ENCODE measurements around the gene TRIM67. TPM values are rescaled to one million over a fixed set of nuclear protein-coding genes. Genes with fewer than 3 reads are reported as not detected.

TRIM67 gene
- total and polyA plus RNA-seq, 12 donors, result 0.06 to 1.5 (median 0.31) TPM

DNA sequence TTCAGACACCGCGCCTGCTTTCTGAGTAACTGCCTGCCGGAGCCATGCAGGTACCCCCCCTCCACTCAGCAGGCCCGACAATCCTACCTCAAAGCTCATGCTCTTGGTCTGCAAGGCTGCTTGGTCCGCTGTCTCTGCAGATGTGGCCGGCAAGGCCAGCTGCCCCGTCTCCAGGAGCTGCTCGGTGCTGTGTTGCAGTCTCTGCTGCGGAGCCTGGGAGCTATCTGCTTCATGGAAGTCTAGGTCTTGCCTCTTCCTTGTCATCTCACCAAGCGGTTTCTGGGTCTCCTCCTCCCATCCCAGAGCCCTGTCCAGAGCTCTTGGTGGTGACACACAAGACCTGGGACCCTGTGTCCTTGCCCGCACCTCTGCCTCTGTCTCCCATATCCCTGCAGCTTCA is 55.2 kb downstream of the TRIM67 start:
- H3K4me1 ChIP-seq (replicated peaks in 1 of 2), result no peaks in the 10 kb centered on the region

DNA sequence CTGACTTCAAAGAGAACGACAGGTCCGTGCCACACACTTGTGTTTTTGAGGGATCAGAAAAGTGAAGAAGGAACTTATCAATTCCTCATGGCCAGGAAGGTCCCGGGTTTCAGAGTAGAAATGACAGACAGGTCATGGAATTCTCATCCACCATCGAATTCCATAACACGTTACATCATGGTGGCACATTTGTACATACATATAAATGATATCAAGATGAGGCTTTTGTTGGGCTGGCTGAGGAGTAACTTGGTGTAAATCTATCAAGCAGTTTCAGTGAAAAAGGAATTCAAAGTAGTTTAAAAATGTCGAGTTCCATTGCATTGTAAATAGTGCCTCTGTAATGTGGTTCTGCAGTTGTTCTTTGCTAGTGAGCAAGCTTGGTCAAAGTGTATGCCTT is 56.2 kb downstream of the TRIM67 start:
- no peak overlapping the region for H3K27ac ChIP-seq
- H3K36me3 ChIP-seq (replicated peaks in 1 of 2), result no peaks in the 10 kb centered on the region
- DNase-seq, result no peak
- no peaks in the 10 kb centered on the region for H3K4me1 ChIP-seq (replicated peaks in 1 of 2)
- TF ChIP-seq, protein P1, sequence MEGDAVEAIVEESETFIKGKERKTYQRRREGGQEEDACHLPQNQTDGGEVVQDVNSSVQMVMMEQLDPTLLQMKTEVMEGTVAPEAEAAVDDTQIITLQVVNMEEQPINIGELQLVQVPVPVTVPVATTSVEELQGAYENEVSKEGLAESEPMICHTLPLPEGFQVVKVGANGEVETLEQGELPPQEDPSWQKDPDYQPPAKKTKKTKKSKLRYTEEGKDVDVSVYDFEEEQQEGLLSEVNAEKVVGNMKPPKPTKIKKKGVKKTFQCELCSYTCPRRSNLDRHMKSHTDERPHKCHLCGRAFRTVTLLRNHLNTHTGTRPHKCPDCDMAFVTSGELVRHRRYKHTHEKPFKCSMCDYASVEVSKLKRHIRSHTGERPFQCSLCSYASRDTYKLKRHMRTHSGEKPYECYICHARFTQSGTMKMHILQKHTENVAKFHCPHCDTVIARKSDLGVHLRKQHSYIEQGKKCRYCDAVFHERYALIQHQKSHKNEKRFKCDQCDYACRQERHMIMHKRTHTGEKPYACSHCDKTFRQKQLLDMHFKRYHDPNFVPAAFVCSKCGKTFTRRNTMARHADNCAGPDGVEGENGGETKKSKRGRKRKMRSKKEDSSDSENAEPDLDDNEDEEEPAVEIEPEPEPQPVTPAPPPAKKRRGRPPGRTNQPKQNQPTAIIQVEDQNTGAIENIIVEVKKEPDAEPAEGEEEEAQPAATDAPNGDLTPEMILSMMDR (IDR thresholded peaks at IDR 0.05), result no peak
- TF ChIP-seq POLR2A (IDR thresholded peaks at IDR 0.05), result no peak
- no peaks in the 10 kb centered on the region for H3K9me3 ChIP-seq (replicated peaks in 1 of 3)
- intact Hi-C loops (cut with DNase I), result loop anchor here (10.0 kb wide), 3 partner anchors 123 to 423 kb away; no protein-coding TSS in a partner anchor
- H3K27me3 ChIP-seq, result no peaks in the 10 kb centered on the region
- no peak overlapping the region for H3K4me3 ChIP-seq
- 63 to 78% (median 71%) methylated on average over 6 of the region's 6 CpGs for WGBS, 4 donors

More for the DNA sequence above, 55.2 kb downstream of the TRIM67 start:
- Histone ChIP-seq H3K4me3 (no peak overlapping the region), H3K36me3 (replicated peaks in 1 of 2) (no peaks in the 10 kb centered on the region), H3K9me3 (replicated peaks in 1 of 3) (no peaks in the 10 kb centered on the region), H3K27me3 (no peaks in the 10 kb centered on the region), H3K27ac (no peak overlapping the region)
- intact Hi-C loops (cut with DNase I), result loop anchor here (10.0 kb wide), 3 partner anchors 122 to 422 kb away; no protein-coding TSS in a partner anchor
- 83 to 91% (median 86%) methylated on average over 11 of the region's 11 CpGs for WGBS, 4 donors
- no peak for DNase-seq
- TF ChIP-seq, protein P1 (IDR thresholded peaks at IDR 0.05), result no peak
- TF ChIP-seq POLR2A (IDR thresholded peaks at IDR 0.05), result no peak

DNA sequence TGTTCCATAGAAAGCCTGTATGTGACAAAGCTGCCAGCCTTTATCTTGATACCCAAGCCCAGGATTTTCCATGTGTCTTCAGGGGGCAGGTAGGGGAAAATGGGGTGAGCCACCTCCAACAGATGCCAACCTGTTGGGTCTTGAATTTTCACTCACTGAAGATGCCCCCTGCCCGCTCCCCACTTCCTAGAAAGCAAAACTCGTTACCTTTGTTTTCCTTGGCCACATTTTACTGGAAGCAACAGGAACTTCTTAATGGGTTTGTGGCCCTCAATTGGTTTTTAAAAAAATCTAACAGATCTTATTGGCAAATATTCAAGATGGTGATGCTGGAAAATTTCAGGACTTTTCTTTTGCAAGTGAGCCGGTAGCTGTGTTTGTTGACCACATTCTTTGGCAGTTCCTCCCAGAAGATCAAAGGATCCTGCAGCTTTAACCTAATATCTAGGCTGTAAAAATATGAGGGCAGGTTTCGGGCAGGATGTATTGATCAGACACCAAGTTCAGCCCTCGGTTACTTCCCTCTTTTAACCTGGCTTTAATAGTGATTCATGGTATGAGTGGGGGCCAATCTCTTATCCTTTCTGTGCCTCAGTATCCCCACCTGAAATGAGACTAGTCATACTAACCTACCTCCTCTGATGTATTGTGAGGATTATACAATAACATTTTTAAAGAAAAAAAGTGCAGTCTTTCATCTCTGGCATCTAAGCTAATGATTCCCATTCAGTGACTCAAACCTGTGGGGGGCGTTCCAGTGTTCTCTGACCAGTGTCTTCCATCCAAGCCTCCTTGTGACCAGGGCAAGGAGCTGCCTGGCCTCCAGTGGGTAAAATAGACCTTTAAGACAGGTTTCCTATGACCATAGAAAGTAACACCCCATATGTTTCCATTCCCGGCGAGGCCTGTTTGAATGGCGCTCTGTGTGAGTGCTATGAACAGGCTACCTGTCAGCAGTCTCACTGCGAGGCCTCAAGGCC is 57.9 kb downstream of the TRIM67 start:
- Histone ChIP-seq H3K27me3 (no peaks in the 10 kb centered on the region), H3K27ac (no peak overlapping the region), H3K36me3 (replicated peaks in 1 of 2) (peaks cover 0 to 9% of the 10 kb centered on the region in 2 donors), H3K9me3 (replicated peaks in 1 of 3) (no peaks in the 10 kb centered on the region), H3K4me1 (replicated peaks in 1 of 2) (no peaks in the 10 kb centered on the region), H3K4me3 (no peak overlapping the region)
- intact Hi-C loops (cut with DNase I), result loop anchor here (10.0 kb wide), 3 partner anchors 125 to 425 kb away; no protein-coding TSS in a partner anchor
- 64 to 85% (median 82%) methylated on average over 9 to 10 of the region's 10 CpGs for WGBS, 4 donors
- TF ChIP-seq, protein P1 (IDR thresholded peaks at IDR 0.05), result no peak
- DNase-seq, result no peak

DNA sequence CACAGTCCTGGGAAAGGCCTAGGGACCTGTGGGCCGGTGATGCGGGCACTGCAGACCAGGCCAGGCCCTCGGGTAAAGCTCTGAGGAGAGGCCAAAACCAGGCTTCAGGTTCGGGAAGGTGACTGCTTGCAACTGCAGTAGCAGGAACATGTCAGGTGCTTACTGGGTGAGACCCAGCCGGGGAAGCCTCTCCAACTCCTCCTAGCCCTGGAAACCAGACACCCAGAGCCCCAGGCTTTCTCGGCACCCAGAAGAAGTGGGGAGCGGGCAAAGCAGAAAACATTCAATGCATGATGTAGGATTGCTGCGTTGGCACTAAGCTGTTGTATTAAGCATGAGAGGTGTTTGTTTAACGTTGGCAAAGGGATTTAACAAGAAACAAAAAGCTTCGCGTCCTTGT is 58.9 kb downstream of the TRIM67 start:
- no peaks in the 10 kb centered on the region for H3K27me3 ChIP-seq
- no peaks in the 10 kb centered on the region for H3K9me3 ChIP-seq (replicated peaks in 1 of 3)
- DNase-seq, result no peak
- no peak overlapping the region for H3K4me3 ChIP-seq
- no peaks in the 10 kb centered on the region for H3K4me1 ChIP-seq (replicated peaks in 1 of 2)
- intact Hi-C loops (cut with DNase I), result no loop called here
- 88 to 96% (median 89%) methylated on average over 7 to 11 of the region's 11 CpGs for WGBS, 4 donors
- peaks cover 0 to 20% of the 10 kb centered on the region in 2 donors for H3K36me3 ChIP-seq (replicated peaks in 1 of 2)
- TF ChIP-seq, protein P1 (IDR thresholded peaks at IDR 0.05), result no peak
- TF ChIP-seq POLR2A (IDR thresholded peaks at IDR 0.05), result no peak
- no peak overlapping the region for H3K27ac ChIP-seq
